ENCODE results near the gene CDH23.

CDH23 gene

GRCh38 chr10:71631007-71631861 is 234.5 kb downstream of the CDH23 start:
- Histone ChIP-seq H3K4me3 (replicated peaks; ENCODE audit: low read depth, low read length) (no peak overlapping the region), H3K36me3 (ENCODE audit: control insufficient read depth, insufficient read depth, low read length) (no peaks in the 10 kb centered on the region), H3K27me3 (replicated peaks; ENCODE audit: control insufficient read depth, insufficient read depth, low read length) (no peaks in the 10 kb centered on the region; the same call in 1 of the 2 replicates)
- DNase-seq (ENCODE audit: extremely low read depth, insufficient read length): no peak
- no peak for TF ChIP-seq CTCF (IDR thresholded peaks at IDR 0.05; ENCODE audit: insufficient read depth, low read length, poor library complexity, severe bottlenecking)

- no peak for TF ChIP-seq CTCF (IDR thresholded peaks at IDR 0.05; ENCODE audit: insufficient read depth, low read length, poor library complexity, severe bottlenecking)
- Histone ChIP-seq H3K27me3 (replicated peaks; ENCODE audit: control insufficient read depth, insufficient read depth, low read length) (no peaks in the 10 kb centered on the region; the same call in 1 of the 2 replicates), H3K36me3 (ENCODE audit: control insufficient read depth, insufficient read depth, low read length) (no peaks in the 10 kb centered on the region), H3K4me3 (replicated peaks; ENCODE audit: low read depth, low read length) (no peak overlapping the region)
- no peak for DNase-seq (ENCODE audit: extremely low read depth, insufficient read length)
These were observed 235.6 kb downstream of the CDH23 start for GRCh38 chr10:71632200-71632820.

GRCh38 chr10:71632896-71633600 is 236.3 kb downstream of the CDH23 start:
- no peak for TF ChIP-seq CTCF (IDR thresholded peaks at IDR 0.05; ENCODE audit: insufficient read depth, low read length, poor library complexity, severe bottlenecking)
- H3K27me3 ChIP-seq (replicated peaks; ENCODE audit: control insufficient read depth, insufficient read depth, low read length): no peaks in the 10 kb centered on the region; the same call in 1 of the 2 replicates
- no peak for DNase-seq (ENCODE audit: extremely low read depth, insufficient read length)
- no peak overlapping the region for H3K4me3 ChIP-seq (replicated peaks; ENCODE audit: low read depth, low read length)
- H3K36me3 ChIP-seq (ENCODE audit: control insufficient read depth, insufficient read depth, low read length): no peaks in the 10 kb centered on the region

- Histone ChIP-seq H3K36me3 (ENCODE audit: control insufficient read depth, insufficient read depth, low read length) (no peaks in the 10 kb centered on the region), H3K4me3 (replicated peaks; ENCODE audit: low read depth, low read length) (no peak overlapping the region), H3K27me3 (replicated peaks; ENCODE audit: control insufficient read depth, insufficient read depth, low read length) (no peaks in the 10 kb centered on the region; the same call in 1 of the 2 replicates)
- no peak for TF ChIP-seq CTCF (IDR thresholded peaks at IDR 0.05; ENCODE audit: insufficient read depth, low read length, poor library complexity, severe bottlenecking)
- no peak for DNase-seq (ENCODE audit: extremely low read depth, insufficient read length)
These were observed 237.2 kb downstream of the CDH23 start for GRCh38 chr10:71633920-71634319.

- no peak for TF ChIP-seq CTCF (IDR thresholded peaks at IDR 0.05; ENCODE audit: insufficient read depth, low read length, poor library complexity, severe bottlenecking)
- DNase-seq (ENCODE audit: extremely low read depth, insufficient read length): no peak
- Histone ChIP-seq H3K27me3 (replicated peaks; ENCODE audit: control insufficient read depth, insufficient read depth, low read length) (no peaks in the 10 kb centered on the region; the same call in 1 of the 2 replicates), H3K4me3 (replicated peaks; ENCODE audit: low read depth, low read length) (no peak overlapping the region), H3K36me3 (ENCODE audit: control insufficient read depth, insufficient read depth, low read length) (no peaks in the 10 kb centered on the region)
These were observed 237.9 kb downstream of the CDH23 start for GRCh38 chr10:71634531-71635164.
